Keratinocyte (primary cell): ENCODE measurements around the gene RFX7. TPM values are rescaled to one million over a fixed set of nuclear protein-coding genes. Genes with fewer than 3 reads are reported as not detected.

Experiments
- DNase-seq: peaks from one replicate; pipeline ENCODE4 v3.0.0-alpha.2; 2011; ENCODE audit warnings: low read depth, missing footprints, low spot score
- FAIRE-seq: peaks from 2 replicates; lab custom pipeline; 2011; peaks lifted over from hg19 to GRCh38; lab: Jason Lieb, UNC
- H2AFZ ChIP-seq: 2 replicates; pipeline ENCODE4 v1.6.0; 2012; ENCODE audit warnings: low read length, control low read depth, inconsistent platforms; ENCODE audit not compliant: control insufficient read depth
- H3K27ac ChIP-seq: 2 replicates; pipeline ENCODE4 v1.5.1; 2011; ENCODE audit warnings: low read length; ENCODE audit not compliant: control insufficient read depth, insufficient read depth
- H3K27me3 ChIP-seq: 3 replicates; pipeline ENCODE4 v1.6.0; 2011; ENCODE audit warnings: low read length; ENCODE audit not compliant: control insufficient read depth, insufficient read depth; ENCODE audit errors: extremely low read depth
- H3K36me3 ChIP-seq, 2 experiments: 2 replicates in 1 of 2; 3 replicates in 1 of 2; pipeline ENCODE4 v1.5.1; 2011; ENCODE audit warnings: low read length in 2 of 2, mild to moderate bottlenecking in 1 of 2; ENCODE audit not compliant: control insufficient read depth in 2 of 2, insufficient read depth in 2 of 2; ENCODE audit errors: extremely low read depth in 1 of 2
- H3K4me1 ChIP-seq: 3 replicates; pipeline ENCODE4 v1.5.1; 2011; ENCODE audit warnings: low read length; ENCODE audit not compliant: control insufficient read depth, insufficient read depth; ENCODE audit errors: extremely low read depth
- H3K4me2 ChIP-seq: 3 replicates; pipeline ENCODE4 v1.6.0; 2011; ENCODE audit warnings: low read depth, low read length; ENCODE audit not compliant: control insufficient read depth, insufficient read depth; ENCODE audit errors: extremely low read depth
- H3K4me3 ChIP-seq, 3 experiments: fragments of 200-600 bp in 1 of 3; sonication (generic) in 1 of 3; 2 replicates in 2 of 3; 3 replicates in 1 of 3; pipeline ENCODE4 v1.5.1; 2011 to 2016; ENCODE audit warnings: low read length in 3 of 3, mild to moderate bottlenecking in 3 of 3, control low read depth in 2 of 3, inconsistent platforms in 1 of 3, low read depth in 1 of 3, mixed read lengths in 1 of 3, mixed run types in 1 of 3, moderate library complexity in 1 of 3; ENCODE audit not compliant: control insufficient read depth in 2 of 3, insufficient read depth in 2 of 3; ENCODE audit errors: extremely low read depth in 1 of 3
- H3K79me2 ChIP-seq: 2 replicates; pipeline ENCODE4 v1.6.0; 2012; ENCODE audit warnings: low read length; ENCODE audit not compliant: control insufficient read depth, insufficient read depth
- H3K9ac ChIP-seq: 3 replicates; pipeline ENCODE4 v1.6.0; 2011; ENCODE audit warnings: low read length; ENCODE audit not compliant: control insufficient read depth, insufficient read depth; ENCODE audit errors: extremely low read depth
- H3K9me1 ChIP-seq: 3 replicates; pipeline ENCODE4 v1.6.0; 2011; ENCODE audit warnings: low read length; ENCODE audit not compliant: control insufficient read depth, insufficient read depth; ENCODE audit errors: extremely low read depth
- H3K9me3 ChIP-seq: 2 replicates; pipeline ENCODE4 v1.5.1; 2012; ENCODE audit warnings: low read depth, low read length; ENCODE audit not compliant: control insufficient read depth
- H4K20me1 ChIP-seq: 3 replicates; pipeline ENCODE4 v1.6.0; 2011; ENCODE audit warnings: low read length; ENCODE audit not compliant: control insufficient read depth, insufficient read depth; ENCODE audit errors: extremely low read depth
- CTCF ChIP-seq, 3 experiments: IDR thresholded peaks in 1 of 3; conservative IDR thresholded peaks in 1 of 3; optimal IDR thresholded peaks in 1 of 3; 2 replicates in 2 of 3; 3 replicates in 1 of 3; pipeline versions ENCODE3 to v1.5.1; 2011; ENCODE audit warnings: low read length in 3 of 3, mild to moderate bottlenecking in 3 of 3, moderate library complexity in 2 of 3, control low read depth in 1 of 3, inconsistent platforms in 1 of 3; ENCODE audit not compliant: insufficient read depth in 2 of 3; ENCODE audit errors: extremely low read depth in 1 of 3
- EZH2 ChIP-seq: IDR thresholded peaks from one replicate; pipeline ENCODE4 v1.6.1; 2012; ENCODE audit warnings: inconsistent platforms, mild to moderate bottlenecking, low read length, moderate library complexity
- dilution Hi-C: fragments of 300-500 bp; cut with MboI; formaldehyde crosslinking; loops from one replicate; pipeline ENCODE4 v1.7.0; 2020; ENCODE audit warnings: low sequenced_read_pairs; ENCODE audit not compliant: extremely low pct_ligation_motif_present
- polyA plus RNA-seq, 5 experiments: library from polyadenylated mRNA; depleted of rRNA in 3 of 5; stranded (reverse) in 3 of 5; stranded (forward) in 1 of 5; unstranded in 1 of 5; fragments of >200 nt; gene quantifications; 1 replicate in 1 of 5; 2 replicates in 3 of 5; 3 replicates in 1 of 5; pipeline versions ENCODE4 v1.2.1 to v1.2.3, GENCODE V29; 2011 to 2012; ENCODE audit warnings: missing spikeins in 2 of 5, low read depth in 1 of 5, low replicate concordance in 1 of 5

The RFX7 gene
- polyA plus RNA-seq, 1 donor (not counting 4 experiments of a cell fraction or from before 2014, with no cell fraction given), result 16.3 TPM

GRCh38 chr15:56251315-56252095 is 7.8 kb upstream of the RFX7 start:
- H2AFZ ChIP-seq, result no peak overlapping the region
- no peaks in the 10 kb centered on the region for H3K9me1 ChIP-seq
- no peak for DNase-seq
- H3K4me1 ChIP-seq, result no peaks in the 10 kb centered on the region
- no peak overlapping the region for H3K27ac ChIP-seq
- no peak overlapping the region for H3K4me3 ChIP-seq
- no peaks in the 10 kb centered on the region for H4K20me1 ChIP-seq
- H3K4me2 ChIP-seq, result no peak overlapping the region
- H3K9ac ChIP-seq, result no peak overlapping the region
- H3K79me2 ChIP-seq, result no peaks in the 10 kb centered on the region
- no peaks in the 10 kb centered on the region for H3K27me3 ChIP-seq
- dilution Hi-C loops, result no loop called here
- no peak for FAIRE-seq
- H3K9me3 ChIP-seq, result no peaks in the 10 kb centered on the region
- H3K36me3 ChIP-seq, result no peaks in the 10 kb centered on the region
- no peak for TF ChIP-seq CTCF (optimal IDR thresholded peaks at IDR 0.05 in 1 of 3, IDR thresholded peaks at IDR 0.05 in 1 of 3, conservative IDR thresholded peaks at IDR 0.05 in 1 of 3; ENCODE audit: extremely low read depth in 1 of 3, insufficient read depth in 2 of 3, low read length in 3 of 3)
- no peak for TF ChIP-seq EZH2

DNA sequence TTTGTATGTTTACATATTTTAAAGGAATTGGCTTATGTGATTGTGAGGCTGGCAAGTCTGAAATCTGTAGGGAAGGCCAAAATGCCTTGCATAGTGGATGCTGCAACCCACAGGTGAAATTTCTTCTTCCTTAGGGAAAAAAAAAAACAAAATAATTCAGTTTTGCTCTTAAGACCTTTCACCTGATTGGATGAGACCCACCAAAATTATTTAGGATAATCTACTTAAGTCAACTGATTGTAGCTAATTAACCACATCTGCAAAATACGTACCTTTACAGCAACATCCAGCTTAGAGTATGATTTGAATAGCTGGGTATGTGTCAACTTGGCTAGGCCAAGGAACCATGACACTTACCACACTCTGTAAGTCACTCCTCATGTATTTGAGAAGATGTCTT is 6.9 kb upstream of the RFX7 start:
- H3K79me2 ChIP-seq, result no peaks in the 10 kb centered on the region
- H3K9me1 ChIP-seq, result no peaks in the 10 kb centered on the region
- no peak overlapping the region for H3K4me3 ChIP-seq
- TF ChIP-seq EZH2, result no peak
- no peaks in the 10 kb centered on the region for H3K27me3 ChIP-seq
- no peaks in the 10 kb centered on the region for H3K9me3 ChIP-seq
- H4K20me1 ChIP-seq, result no peaks in the 10 kb centered on the region
- no peak overlapping the region for H2AFZ ChIP-seq
- H3K36me3 ChIP-seq, result no peaks in the 10 kb centered on the region
- FAIRE-seq (no peak), DNase-seq (no peak)
- H3K4me1 ChIP-seq, result peaks cover 2% of the 10 kb centered on the region
- no peak overlapping the region for H3K9ac ChIP-seq
- H3K4me2 ChIP-seq, result no peak overlapping the region
- dilution Hi-C loops, result no loop called here
- no peak overlapping the region for H3K27ac ChIP-seq

DNA sequence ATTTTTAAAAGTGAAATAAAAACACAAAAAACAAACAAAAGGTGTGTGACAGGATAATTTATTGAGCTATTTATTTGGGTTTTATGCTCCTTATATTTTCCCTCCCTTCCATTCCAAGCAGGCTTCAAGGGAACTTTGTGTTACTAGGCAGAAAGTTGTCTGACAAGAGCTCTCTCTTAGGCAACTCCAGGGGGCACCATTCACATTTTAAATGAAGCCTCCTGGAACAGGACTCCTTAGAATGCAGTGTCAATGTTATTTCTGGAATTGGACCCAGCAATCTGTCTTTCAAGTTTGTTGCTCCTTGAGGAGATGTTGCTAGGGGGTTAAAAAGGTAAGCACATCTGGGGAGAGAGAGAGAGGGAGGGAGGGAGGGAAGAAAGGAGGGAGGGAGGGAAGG is 5.4 kb upstream of the RFX7 start:
- Histone ChIP-seq H3K9me1 (no peaks in the 10 kb centered on the region), H3K36me3 (no peaks in the 10 kb centered on the region), H3K9ac (no peak overlapping the region), H3K27ac (no peak overlapping the region), H3K4me1 (peaks cover 15% of the 10 kb centered on the region), H3K9me3 (no peaks in the 10 kb centered on the region), H3K4me2 (no peak overlapping the region), H2AFZ (no peak overlapping the region), H3K79me2 (peaks cover 3% of the 10 kb centered on the region), H3K27me3 (no peaks in the 10 kb centered on the region), H4K20me1 (no peaks in the 10 kb centered on the region), H3K4me3 (no peak overlapping the region)
- TF ChIP-seq EZH2, result no peak
- peak; percentile 50 to 55 (median 50) for TF ChIP-seq CTCF (optimal IDR thresholded peaks at IDR 0.05 in 1 of 3, IDR thresholded peaks at IDR 0.05 in 1 of 3, conservative IDR thresholded peaks at IDR 0.05 in 1 of 3; ENCODE audit: extremely low read depth in 1 of 3, insufficient read depth in 2 of 3, low read length in 3 of 3)
- DNase-seq, result no peak
- dilution Hi-C loops, result no loop called here
- no peak for FAIRE-seq
